GM19023 (cell line): Measurements from ENCODE around the gene GRM7.

Source experiments
- ATAC-seq: cut with Tn5 transposase; IDR thresholded peaks from one replicate; pipeline ENCODE4 v1.9.1; 2021; ENCODE audit warnings: mild to moderate bottlenecking, moderate library complexity; ENCODE audit not compliant: unreplicated experiment

GRM7 gene

DNA sequence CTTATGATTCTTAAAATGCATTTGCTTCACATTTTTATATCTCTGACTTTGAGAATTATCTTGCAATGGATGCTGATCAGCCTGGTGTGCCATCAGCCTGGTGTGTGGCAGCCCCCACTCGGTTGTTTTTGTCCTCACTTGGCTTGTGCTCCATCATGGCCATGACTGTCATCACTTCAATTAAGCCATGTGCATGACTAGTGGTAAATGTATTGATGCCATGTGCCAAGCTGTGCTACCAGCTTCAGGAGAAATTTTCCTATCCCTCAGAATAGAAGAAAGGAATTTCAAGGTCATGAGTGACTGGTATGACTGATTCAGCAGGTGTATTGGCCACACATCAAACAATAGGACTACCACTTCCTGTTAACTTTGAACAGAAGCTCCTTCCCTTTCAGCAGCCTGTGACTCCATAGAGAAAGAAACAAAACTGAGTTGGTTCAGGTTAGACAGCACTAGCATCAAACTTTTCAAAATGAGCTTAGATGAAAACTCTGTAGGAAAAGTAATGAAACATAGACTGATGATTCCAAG lies 251.7 kb downstream of the GRM7 start:
- ATAC-seq = no peak

DNA sequence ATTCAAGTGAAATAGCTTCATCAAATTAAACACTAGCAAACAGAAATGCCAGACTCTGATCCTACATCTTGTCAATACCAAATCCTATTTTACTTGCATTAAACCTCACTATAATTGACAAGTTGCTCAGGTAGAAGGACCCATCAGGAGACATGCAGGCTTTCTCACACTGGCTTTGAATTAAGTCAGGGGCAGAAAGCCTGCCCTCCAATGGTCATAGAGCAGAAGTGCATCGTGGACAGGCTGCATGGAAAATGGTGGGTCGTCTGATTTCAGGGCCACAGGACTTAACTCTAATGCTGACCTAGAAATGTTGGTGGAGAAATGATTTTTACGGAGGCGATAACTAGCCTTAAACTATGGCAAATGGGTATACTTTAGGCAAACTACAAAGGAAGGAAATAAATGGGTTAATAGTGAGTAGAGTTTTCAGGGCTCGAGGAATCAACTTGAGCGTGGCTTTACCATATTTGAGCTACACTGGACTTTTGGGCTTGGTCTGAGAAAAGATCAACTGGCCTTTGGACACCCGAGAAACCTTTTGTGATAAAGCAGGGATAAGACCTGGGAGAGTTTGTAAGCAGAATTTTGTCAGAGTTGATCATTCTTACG lies 283.9 kb downstream of the GRM7 start:
- ATAC-seq = no peak

DNA sequence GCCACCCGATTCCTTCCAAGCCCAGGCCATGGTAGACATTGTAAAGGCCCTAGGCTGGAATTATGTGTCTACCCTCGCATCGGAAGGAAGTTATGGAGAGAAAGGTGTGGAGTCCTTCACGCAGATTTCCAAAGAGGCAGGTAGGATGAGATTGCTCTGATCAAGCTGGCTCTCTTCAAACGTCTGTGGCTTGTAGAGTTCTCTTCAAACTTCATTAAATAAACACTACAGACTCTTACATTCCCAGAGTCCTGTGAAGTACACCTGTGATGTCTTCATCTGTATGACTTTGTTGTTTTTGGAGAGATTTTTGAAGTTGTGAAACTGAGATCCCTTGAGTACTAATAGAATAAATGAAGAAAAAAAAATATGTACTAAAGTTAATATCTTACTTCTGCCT lies 285.6 kb downstream of the GRM7 start:
- no peak for ATAC-seq

DNA sequence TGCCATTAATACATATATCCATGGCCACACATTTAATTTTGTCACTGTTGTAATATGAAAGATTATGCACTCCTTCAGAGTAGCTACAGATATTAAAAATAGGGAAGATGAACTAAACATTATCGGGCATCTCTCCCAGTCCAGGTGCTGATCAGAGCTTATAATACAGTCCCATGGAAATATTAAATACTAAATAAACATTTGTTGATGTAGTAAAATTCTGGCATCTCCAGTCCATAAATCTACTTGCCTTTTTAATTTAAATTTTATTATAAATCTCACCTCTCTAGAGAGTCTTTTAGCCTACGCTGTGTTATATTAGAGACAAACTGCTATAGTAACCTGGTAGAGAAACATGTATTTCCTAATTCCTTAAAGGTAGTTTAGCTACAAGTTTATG lies 297.6 kb downstream of the GRM7 start:
- no peak for ATAC-seq

DNA sequence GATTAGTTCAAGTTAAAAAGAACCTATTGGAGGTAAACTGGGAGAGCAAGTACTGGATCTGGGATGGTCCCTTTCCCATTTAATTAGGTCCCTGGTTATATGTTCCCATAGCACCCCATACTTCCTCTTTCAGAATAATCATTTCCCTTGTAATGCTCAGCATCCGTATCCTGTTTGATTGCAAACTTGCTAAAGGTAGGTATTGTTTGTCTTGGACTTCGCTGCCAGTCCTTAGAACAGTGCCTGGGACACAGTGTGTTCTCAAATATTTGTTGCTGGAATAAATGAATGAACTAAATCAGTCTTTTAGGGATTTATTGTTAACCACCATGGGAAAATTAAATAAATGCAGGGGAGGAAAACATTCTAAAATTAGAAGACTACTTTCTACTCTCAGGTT lies 299.8 kb downstream of the GRM7 start:
- ATAC-seq = no peak

GRCh38 chr3:7166460-7166859 lies 305.5 kb downstream of the GRM7 start:
- ATAC-seq = no peak

DNA sequence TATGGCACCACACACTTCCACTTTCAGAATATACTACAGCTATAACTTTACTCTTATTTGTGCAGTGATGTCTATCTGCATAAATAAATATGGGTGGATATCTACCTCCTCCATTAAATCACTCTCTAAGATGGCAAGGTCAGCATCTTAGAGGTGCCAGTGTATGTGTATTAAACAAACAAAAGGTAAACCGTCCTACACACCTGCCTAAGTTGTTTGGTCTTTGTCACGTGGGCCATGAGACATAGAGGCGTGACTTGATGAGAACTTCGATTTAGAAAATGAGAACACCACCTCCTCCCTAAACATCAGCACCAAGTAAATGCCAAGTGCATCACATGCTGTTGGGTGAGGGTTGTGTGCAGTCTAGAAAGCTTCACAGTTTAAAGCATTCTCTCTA lies 310.6 kb downstream of the GRM7 start:
- no peak for ATAC-seq

- no peak for ATAC-seq
Measured at GRCh38 chr3:7172996-7173395, 312.1 kb downstream of the GRM7 start.

DNA sequence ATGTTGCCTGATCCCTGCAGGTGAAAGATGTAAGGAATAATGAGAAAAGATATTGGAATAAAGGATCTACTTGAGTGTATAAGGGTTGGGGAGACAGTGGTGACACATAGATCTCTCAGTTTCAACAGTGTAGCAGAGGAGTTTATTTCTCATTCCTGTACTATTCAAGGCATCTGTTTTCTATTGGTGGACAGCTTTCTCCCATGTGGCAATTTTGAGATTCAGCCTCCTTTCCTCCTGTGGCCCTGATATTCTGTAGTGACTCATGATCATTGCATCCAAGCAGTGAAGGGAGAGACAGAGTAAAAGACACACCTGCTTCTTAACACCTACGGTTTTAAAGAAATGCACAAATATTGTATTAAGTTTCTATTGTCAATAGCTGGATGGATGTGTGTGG lies 327.6 kb downstream of the GRM7 start:
- ATAC-seq = no peak

GRCh38 chr3:7190095-7190494 lies 329.2 kb downstream of the GRM7 start:
- peak; percentile 73 for ATAC-seq

DNA sequence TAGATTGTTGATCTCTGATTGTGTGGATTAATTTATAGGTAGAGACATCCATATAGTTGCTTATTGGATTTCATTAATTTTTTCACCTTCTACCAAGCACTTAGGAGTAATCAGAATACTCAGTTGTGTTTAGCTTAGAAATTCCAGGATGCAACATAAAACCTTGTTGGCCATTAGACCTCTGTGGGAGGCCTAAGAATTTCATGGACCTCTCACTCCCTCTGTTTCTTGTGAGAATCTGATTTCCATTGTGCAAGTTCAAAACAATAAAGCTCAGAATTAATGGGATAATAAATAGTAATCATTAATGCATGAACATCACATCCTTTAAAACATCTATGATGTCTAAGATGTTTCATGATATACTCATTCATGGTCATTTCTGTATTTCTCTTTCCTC lies 332.4 kb downstream of the GRM7 start:
- no peak for ATAC-seq

- no peak for ATAC-seq
Measured at GRCh38 chr3:7194071-7194835, 333.3 kb downstream of the GRM7 start.

DNA sequence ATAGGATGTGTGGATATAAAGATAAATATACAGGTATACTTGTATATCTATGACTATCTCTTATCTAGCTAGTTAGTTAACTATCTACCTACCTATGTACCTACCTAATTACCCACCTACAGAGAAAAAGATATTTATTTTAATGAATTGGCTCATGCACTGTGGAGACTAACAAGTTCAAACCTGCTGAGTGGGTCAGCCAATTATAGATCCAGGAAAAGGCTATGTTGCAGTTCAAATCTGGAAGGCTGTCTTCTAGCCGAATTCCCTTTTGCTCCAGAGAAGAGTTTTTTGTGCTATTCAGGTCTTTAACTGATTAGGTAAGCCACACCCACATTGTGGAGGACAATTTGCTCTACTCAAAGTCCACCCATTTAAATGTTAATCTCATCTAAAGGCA lies 335.0 kb downstream of the GRM7 start:
- ATAC-seq = no peak

GRCh38 chr3:7201784-7202183 lies 340.9 kb downstream of the GRM7 start:
- ATAC-seq = no peak

GRCh38 chr3:7203969-7204847 lies 343.3 kb downstream of the GRM7 start:
- ATAC-seq = peak; percentile 32

- peak; percentile 30 for ATAC-seq
Measured at GRCh38 chr3:7204848-7205156, 343.9 kb downstream of the GRM7 start.

DNA sequence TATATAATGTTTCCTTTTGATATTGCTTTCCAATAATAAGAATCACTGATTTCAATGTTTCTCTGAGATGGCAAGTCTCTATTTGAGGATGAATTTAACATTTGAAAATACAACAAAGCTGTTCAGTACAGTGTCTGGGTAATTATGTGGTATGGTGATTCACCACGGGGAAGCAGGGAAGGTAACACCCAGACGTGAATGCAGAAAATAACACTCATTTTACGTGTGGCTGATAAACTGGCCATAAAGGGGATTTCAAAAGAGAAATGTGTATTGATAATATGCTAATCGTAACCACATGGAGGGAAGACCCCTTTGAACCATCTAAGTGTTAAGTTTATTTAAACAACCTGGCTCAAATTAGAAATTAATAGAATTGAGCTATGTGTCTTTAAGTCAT lies 344.6 kb downstream of the GRM7 start:
- peak; percentile 57 for ATAC-seq

- peak; percentile 58 for ATAC-seq
Measured at GRCh38 chr3:7205962-7206361, 345.0 kb downstream of the GRM7 start.

- ATAC-seq = no peak
Measured at GRCh38 chr3:7207125-7207524, 346.2 kb downstream of the GRM7 start.

- no peak for ATAC-seq
Measured at GRCh38 chr3:7207928-7208327, 347.0 kb downstream of the GRM7 start.

DNA sequence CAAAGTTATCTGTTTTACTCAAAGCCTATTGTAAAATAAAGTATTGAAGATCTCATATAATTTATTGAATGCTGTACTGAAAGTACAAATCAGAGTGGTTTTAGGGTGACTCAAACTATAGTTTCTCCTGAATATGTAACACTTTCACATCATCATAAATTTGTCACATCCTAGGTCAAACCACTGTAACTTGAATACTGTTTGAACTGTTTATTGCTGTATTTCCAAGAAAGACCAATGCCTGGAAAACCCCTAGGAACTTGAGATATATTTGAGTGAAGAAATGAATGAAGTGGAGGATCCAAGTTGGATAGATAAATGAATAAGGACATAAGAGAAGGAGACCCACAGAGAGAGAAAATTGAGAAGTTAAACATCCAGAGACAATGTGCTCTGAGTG lies 348.2 kb downstream of the GRM7 start:
- ATAC-seq = no peak

DNA sequence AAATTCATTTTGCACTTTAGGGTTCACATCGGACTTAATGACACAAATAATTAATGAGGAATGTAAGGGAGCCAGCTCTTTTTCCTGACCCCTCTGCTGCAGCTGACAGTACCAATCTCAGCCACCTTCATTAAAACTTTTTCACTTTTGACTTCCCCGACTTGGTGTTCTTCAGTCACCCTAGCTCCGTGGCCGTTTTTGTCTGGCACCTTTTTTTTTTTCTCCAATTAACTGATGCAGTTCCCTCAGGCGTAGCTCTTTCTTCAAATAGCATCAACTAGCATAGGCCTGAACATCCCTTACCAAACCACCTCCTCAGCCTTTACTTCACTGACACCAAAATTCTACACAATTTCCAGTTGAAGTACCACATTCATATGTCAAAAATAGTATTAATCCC lies 350.8 kb downstream of the GRM7 start:
- no peak for ATAC-seq
